ENCODE results near the gene P2RX6.
"Not testable (repeated sequence)": the region's sequence is repeated elsewhere in the genome, so short reads cannot be mapped to it uniquely, and the experiment has no call there.

The P2RX6 gene

GRCh38 chr22:20995329-20996030 lies 19.5 kb upstream of the P2RX6 start:
- DNase-seq, result no peak

GRCh38 chr22:20996031-20996410 lies 18.9 kb upstream of the P2RX6 start:
- no peak for DNase-seq

DNA sequence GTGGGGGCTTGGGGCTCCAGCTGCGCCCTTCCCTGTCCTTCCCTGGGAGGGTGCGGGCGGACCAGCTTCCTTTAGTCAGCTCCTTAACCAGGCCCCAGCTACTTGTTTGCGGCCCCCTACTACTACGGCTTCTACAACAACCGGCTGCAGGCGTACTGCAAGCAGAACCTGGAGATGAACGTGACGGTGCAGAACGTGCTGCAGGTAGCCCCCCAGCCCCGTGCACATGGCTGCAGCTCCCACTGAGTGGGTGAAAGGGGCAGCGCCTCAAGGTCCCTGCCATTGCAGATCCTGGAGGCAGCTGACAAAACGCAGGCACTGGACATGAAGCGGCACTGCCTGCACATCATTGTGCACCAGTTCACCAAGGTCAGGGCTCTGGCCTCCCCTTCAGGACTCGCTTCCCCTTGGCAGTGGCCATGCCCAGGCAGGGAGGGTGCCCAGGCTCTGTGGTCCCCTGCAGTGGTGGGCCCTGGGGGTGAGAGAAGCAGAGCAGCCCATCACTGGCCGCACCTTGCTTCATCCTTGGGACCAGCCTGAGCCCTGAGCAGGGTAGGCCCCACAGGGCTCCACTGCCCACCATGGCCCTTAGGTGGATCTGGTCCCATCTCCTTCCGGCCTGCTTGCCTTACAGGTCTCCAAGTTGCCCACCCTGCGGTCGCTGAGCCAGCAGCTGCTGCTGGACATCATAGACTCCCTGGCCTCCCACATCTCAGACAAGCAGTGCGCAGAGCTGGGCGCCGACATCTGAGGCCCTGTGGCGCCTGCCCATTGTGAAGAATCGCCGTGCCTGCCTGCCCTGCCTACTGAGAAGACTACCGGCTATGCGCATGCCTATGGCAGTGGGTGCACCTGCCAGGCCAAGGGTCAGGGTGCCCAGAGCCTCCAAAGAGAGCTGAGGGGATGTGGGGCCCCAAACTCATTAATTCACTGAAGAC lies 18.1 kb upstream of the P2RX6 start:
- no peak for DNase-seq

DNA sequence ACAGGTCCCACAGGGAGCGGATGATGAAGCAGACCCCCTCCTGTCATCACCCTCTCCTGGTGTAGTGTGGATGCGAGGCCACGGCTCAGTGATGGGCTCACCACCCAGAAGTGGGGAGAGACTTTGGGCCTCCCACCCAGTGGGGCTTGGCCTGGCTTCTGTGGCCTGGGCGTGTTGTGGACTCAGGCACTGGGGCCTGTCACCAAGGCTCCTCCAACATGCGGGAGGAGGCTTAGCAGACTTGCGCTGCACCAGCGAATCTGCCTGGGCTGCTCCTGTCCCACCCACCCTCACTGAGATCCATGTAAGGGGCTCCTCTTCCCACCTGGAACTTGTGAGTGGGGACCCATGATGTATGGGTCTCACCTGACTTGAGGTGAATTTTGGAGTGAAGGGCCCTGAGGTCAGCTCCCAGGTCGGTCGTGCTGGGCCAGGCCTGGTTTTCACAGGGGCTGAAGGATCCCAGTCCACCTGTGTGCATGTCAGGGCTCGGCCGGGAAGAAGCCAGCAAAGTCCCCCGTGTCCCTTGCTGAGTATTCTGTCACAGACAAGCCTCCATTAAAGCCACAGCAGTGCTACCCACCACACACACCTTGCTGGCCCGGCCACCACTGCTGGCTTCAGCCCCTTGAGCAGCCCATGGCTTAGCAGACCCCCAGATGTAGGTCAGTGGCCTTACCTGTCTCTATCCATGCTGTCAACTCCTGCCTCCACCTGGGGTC lies 17.3 kb upstream of the P2RX6 start:
- DNase-seq, result no peak

- DNase-seq, result no peak
These were observed 16.3 kb upstream of the P2RX6 start for GRCh38 chr22:20998411-20999336.

DNA sequence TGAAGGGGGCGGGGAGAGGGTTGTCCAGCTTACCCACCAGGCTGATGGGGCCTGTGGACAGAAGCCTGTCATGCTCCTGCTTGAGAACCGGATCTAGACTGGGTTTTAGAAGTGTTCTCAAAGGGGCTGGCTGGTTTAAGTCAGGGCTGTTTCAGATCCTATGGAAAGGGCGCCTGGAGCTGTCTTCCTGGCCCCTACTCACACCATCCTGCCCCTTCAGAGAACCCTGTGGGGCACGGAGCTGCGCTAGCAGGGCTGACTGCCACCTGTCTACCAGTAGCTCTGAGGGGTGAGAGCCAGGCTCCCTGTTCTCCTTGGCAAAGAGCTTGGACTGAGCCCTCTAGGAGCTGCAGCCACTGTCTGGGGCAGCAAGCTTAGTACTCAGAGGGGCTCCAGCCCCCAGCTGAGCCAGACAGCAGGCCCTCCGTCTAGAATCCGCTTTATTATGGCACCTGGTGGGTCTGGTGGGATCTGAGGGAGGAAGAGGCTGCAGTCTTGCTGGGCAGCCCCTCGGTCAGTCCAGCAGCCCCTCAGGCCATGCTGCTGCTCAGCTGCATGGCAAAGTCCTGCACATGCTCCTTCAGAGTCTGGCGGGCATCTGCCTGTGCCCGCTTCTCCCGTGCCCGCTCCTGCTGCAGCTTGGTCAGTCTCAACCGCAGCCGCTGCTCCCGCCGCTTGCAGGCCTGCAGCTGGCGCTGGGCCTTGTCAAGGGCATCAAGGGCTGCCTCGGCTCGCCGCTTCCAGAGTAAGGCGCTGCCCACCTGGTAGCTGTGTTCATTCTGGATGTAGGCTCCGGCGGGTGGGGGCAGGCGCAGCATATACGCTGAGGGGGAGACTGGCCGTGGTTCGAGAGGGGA lies 15.4 kb upstream of the P2RX6 start:
- no peak for DNase-seq

DNA sequence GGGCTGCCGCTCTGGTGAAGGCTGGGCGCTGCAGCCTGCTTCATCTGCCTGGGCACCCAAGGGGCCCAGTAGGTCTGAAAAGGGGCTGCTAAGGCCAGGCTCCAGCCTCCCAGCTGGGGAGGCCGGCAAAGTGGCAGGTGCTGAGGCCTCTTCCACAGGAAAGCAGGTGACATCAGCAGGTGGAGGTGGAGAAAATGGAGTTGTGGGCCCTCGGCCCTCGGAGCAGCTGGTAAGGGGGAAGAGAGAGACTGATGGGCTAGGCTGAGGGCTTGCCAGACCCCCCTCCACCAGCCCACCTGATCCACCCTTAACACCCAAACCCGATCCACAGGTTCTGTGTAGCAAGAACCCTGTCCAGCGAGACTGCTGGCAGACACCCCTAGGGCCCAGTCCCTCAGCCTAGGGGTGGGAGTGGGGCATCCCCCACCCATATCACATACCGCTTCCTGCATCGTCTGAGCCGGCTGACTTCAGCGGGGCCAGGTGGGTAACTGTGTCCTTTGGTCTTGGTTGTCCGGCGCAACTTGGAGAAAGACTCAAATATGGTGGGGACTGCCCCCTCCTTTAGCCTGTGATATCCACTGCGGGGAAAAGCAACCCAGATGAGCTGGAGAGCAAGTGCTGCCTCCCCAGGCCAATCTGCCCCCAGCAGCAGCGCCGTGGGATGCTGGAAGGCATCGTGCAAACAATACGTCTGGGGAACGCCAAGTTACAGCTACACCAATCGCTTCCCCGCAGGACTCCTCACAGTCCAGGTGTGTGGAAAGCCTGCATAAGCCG lies 14.6 kb upstream of the P2RX6 start:
- no peak for DNase-seq

GRCh38 chr22:21000987-21001600 lies 13.9 kb upstream of the P2RX6 start:
- DNase-seq, result no peak

- peak; percentile 95 for DNase-seq
These were observed 13.2 kb upstream of the P2RX6 start, which contains the start of gene THAP7 for GRCh38 chr22:21001601-21002325. THAP7 (minus strand) TSS chr22:21002118; CDS start chr22:21001911, 207 bp downstream.

DNA sequence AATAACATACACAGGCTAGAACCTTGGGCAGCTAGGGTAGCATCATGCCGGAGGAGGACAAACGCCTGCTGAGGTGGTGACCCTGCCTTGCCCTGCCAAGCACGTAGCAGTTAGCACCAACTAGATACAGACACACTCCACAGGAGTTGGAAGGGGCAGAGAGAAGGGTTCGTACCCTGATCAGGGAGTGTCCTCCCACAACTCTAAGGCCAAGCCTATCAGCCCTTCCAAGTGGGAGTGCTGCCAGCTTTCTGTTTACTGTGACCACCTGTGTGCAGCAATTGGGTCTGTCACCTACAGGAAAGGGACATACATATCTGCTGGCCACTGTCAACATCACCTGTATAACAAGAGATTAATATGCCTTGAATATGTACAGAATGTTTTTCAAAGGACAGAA lies 11.2 kb upstream of the P2RX6 start:
- DNase-seq, result no peak

GRCh38 chr22:21009208-21009607 lies 5.8 kb upstream of the P2RX6 start:
- DNase-seq, result not testable (repeated sequence)

GRCh38 chr22:21009638-21010425 lies 5.1 kb upstream of the P2RX6 start:
- no peak for DNase-seq

GRCh38 chr22:21010426-21011113 lies 4.4 kb upstream of the P2RX6 start:
- DNase-seq, result no peak

- no peak for DNase-seq
These were observed 2.2 kb upstream of the P2RX6 start for GRCh38 chr22:21012446-21013407.

GRCh38 chr22:21013657-21014201 lies 1.2 kb upstream of the P2RX6 start:
- DNase-seq, result no peak

DNA sequence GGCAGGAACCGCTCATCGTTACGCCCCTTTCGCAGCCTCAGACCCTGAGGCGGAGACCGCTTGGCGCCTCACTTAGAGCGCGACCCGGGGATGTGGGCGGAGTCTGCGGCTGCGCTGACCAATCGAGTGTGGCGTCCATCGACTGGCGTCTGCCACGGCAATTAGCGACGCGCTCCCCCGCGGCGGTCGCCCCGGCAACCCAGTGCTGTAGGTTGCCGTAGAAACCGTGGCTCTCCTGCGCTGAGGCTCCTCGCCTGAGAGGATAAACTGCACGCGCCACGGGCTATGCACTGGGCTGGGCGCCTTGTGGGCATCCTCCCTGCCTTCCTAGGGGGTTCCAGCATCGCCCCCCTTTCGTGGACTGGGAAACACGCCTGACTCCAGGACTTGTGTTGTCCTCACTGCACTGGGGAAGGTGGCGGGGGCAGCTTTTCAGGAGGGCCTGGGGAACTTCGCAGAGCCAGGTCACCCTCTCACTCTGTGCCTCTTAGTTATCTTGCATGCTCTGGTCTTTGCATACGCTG lies 701 bp upstream of the P2RX6 start:
- peak; percentile 76 for DNase-seq

Measured in T-helper 9 cell (primary cell).